ENCODE measurements around the gene RPN1. TPM values are rescaled to one million over a fixed set of nuclear protein-coding genes. Genes with fewer than 3 reads are reported as not detected.
"Not testable (repeated sequence)": the region's sequence is repeated elsewhere in the genome, so short reads cannot be mapped to it uniquely, and the experiment has no call there.

Gene RPN1
- total and polyA plus RNA-seq, 7 donors: 33.6 to 220 (median 137) TPM

GRCh38 chr3:128587391-128587790 is 63.2 kb downstream of the RPN1 start:
- H3K27me3 ChIP-seq: no peaks in the 10 kb centered on the region
- 67 to 92% methylated on average over 3 of the region's 3 CpGs for WGBS, 2 donors
- DNase-seq: no peak
- H3K4me1 ChIP-seq: no peaks in the 10 kb centered on the region
- H3K36me3 ChIP-seq: no peaks in the 10 kb centered on the region
- no peak overlapping the region for H3K27ac ChIP-seq
- H3K9me3 ChIP-seq: no peaks in the 10 kb centered on the region
- TF ChIP-seq POLR2AphosphoS5 (IDR thresholded peaks at IDR 0.05) (no peak), POLR2A (IDR thresholded peaks at IDR 0.05) (no peak), EP300 (IDR thresholded peaks at IDR 0.05) (no peak)
- TF ChIP-seq, protein P1, sequence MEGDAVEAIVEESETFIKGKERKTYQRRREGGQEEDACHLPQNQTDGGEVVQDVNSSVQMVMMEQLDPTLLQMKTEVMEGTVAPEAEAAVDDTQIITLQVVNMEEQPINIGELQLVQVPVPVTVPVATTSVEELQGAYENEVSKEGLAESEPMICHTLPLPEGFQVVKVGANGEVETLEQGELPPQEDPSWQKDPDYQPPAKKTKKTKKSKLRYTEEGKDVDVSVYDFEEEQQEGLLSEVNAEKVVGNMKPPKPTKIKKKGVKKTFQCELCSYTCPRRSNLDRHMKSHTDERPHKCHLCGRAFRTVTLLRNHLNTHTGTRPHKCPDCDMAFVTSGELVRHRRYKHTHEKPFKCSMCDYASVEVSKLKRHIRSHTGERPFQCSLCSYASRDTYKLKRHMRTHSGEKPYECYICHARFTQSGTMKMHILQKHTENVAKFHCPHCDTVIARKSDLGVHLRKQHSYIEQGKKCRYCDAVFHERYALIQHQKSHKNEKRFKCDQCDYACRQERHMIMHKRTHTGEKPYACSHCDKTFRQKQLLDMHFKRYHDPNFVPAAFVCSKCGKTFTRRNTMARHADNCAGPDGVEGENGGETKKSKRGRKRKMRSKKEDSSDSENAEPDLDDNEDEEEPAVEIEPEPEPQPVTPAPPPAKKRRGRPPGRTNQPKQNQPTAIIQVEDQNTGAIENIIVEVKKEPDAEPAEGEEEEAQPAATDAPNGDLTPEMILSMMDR (IDR thresholded peaks at IDR 0.05): no peak
- intact Hi-C loops (cut with DNase I): no loop called here
- no peak overlapping the region for H3K4me3 ChIP-seq

DNA sequence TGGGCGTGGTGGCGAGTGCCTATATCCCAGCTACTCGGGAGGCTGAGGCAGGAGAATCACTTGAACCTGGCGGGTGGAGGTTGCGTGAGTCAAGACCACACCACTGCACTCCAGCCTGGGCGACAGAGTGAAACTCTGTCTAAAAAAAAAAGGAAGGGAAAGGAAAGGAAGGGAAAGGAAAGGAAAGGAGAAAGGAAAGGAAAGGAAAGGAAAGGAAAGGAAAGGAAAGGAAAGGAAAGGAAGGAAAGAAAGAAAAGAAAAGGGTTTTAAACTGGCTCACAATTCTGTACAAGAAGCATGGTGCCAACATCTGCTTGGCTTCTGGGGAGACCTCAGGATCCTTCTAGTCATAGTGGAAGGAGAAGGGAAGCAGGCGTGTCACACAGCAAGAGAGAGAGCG is 63.7 kb downstream of the RPN1 start:
- WGBS, 2 donors: 88 to 93% methylated on average over 8 of the region's 8 CpGs
- H3K27me3 ChIP-seq; H3K9me3 ChIP-seq; H3K4me1 ChIP-seq; H3K36me3 ChIP-seq; intact Hi-C loops (cut with DNase I); H3K27ac ChIP-seq; DNase-seq; H3K4me3 ChIP-seq: not testable (repeated sequence)

GRCh38 chr3:128586391-128586790 is 64.2 kb downstream of the RPN1 start:
- 78 to 87% methylated on average over 9 of the region's 9 CpGs for WGBS, 2 donors
- DNase-seq; H3K4me1 ChIP-seq; intact Hi-C loops (cut with DNase I); H3K36me3 ChIP-seq; H3K27ac ChIP-seq; H3K9me3 ChIP-seq; H3K4me3 ChIP-seq; H3K27me3 ChIP-seq: not testable (repeated sequence)

- H3K4me3 ChIP-seq: no peak overlapping the region
- intact Hi-C loops (cut with DNase I): no loop called here
- H3K9me3 ChIP-seq: no peaks in the 10 kb centered on the region
- H3K36me3 ChIP-seq: no peaks in the 10 kb centered on the region
- H3K27me3 ChIP-seq: no peaks in the 10 kb centered on the region
- no peak for TF ChIP-seq POLR2A (IDR thresholded peaks at IDR 0.05)
- no peak for DNase-seq
- H3K4me1 ChIP-seq: no peaks in the 10 kb centered on the region
- 42 to 77% methylated on average over 11 of the region's 11 CpGs for WGBS, 2 donors
- H3K27ac ChIP-seq: no peak overlapping the region
These were observed 64.6 kb downstream of the RPN1 start for GRCh38 chr3:128585974-128586373.

GRCh38 chr3:128585189-128585588 is 65.4 kb downstream of the RPN1 start:
- Histone ChIP-seq H3K4me3 (no peak overlapping the region), H3K27ac (no peak overlapping the region), H3K36me3 (no peaks in the 10 kb centered on the region), H3K4me1 (no peaks in the 10 kb centered on the region), H3K27me3 (no peaks in the 10 kb centered on the region), H3K9me3 (peaks cover 0 to under 1% (median 0%) of the 10 kb centered on the region in 4 donors)
- intact Hi-C loops (cut with DNase I): no loop called here
- 71 to 77% methylated on average over 7 of the region's 7 CpGs for whole genome bisulfite sequencing, 2 donors
- TF ChIP-seq POLR2AphosphoS5 (IDR thresholded peaks at IDR 0.05) (no peak), POLR2A (IDR thresholded peaks at IDR 0.05) (no peak), EP300 (IDR thresholded peaks at IDR 0.05) (no peak)
- TF ChIP-seq, protein P1 (IDR thresholded peaks at IDR 0.05): no peak
- DNase-seq: no peak

DNA sequence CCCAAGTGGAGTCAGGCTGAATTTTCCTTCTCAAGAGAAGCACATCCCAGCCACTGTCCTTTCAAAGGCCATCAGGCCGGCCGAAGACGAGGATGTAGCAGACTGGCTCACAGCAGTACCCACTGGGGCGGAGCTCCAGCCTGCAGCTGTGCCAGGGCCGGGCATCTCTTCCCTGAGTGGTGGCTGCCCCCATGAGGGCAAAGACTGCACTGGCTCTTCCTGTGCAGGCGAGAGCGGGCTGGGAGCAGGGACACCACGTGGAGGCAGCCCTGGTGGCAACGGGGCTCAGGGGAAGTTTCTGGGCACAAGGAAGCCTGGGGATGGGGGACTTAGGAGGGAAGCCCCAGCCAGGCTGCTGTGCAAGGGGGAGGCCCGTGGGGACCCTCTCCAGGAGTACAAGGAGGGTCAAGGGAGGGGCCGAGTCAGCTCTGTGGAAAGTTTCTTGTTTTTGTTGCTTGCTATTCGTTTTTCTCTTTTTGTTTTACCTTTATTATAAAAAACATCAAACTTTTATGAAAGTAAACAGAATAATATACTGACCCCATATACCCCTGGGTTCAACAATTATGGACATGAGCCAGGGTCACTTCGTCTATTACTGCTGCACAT is 66.1 kb downstream of the RPN1 start:
- H3K36me3 ChIP-seq: no peaks in the 10 kb centered on the region
- intact Hi-C loops (cut with DNase I): no loop called here
- H3K27me3 ChIP-seq: no peaks in the 10 kb centered on the region
- H3K4me3 ChIP-seq: no peak overlapping the region
- WGBS, 2 donors: 9 to 22% methylated on average over 13 of the region's 13 CpGs
- TF ChIP-seq EP300 (IDR thresholded peaks at IDR 0.05): no peak
- TF ChIP-seq, protein P1 (IDR thresholded peaks at IDR 0.05): peak; percentile 8 to 51 (median 24)
- no peak for TF ChIP-seq POLR2A (IDR thresholded peaks at IDR 0.05)
- TF ChIP-seq POLR2AphosphoS5 (IDR thresholded peaks at IDR 0.05): no peak
- H3K27ac ChIP-seq: no peak overlapping the region
- DNase-seq: peak; percentile 70
- peaks cover 0 to 4% (median 1%) of the 10 kb centered on the region in 4 donors for H3K9me3 ChIP-seq
- H3K4me1 ChIP-seq: no peaks in the 10 kb centered on the region

Measured in sigmoid colon (tissue), 7 donors.